ENCODE data around the gene SH3BP5. TPM values are rescaled to one million over a fixed set of nuclear protein-coding genes. Genes with fewer than 3 reads are reported as not detected.

The SH3BP5 gene
- total RNA-seq, 1 donor from 2014 or later: 6.3 TPM

GRCh38 chr3:15253023-15253697 is 79.2 kb downstream of the SH3BP5 start:
- TF ChIP-seq, protein P1, sequence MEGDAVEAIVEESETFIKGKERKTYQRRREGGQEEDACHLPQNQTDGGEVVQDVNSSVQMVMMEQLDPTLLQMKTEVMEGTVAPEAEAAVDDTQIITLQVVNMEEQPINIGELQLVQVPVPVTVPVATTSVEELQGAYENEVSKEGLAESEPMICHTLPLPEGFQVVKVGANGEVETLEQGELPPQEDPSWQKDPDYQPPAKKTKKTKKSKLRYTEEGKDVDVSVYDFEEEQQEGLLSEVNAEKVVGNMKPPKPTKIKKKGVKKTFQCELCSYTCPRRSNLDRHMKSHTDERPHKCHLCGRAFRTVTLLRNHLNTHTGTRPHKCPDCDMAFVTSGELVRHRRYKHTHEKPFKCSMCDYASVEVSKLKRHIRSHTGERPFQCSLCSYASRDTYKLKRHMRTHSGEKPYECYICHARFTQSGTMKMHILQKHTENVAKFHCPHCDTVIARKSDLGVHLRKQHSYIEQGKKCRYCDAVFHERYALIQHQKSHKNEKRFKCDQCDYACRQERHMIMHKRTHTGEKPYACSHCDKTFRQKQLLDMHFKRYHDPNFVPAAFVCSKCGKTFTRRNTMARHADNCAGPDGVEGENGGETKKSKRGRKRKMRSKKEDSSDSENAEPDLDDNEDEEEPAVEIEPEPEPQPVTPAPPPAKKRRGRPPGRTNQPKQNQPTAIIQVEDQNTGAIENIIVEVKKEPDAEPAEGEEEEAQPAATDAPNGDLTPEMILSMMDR (IDR thresholded peaks at IDR 0.05; ENCODE audit: insufficient read depth, low read length, severe bottlenecking): no peak
- FAIRE-seq: no peak
- Histone ChIP-seq H3K27me3 (ENCODE audit: control insufficient read depth, insufficient read depth, low read length) (no peaks in the 10 kb centered on the region), H3K36me3 (ENCODE audit: control insufficient read depth, insufficient read depth, low read length) (peaks cover 17% of the 10 kb centered on the region), H3K4me3 (ENCODE audit: low read depth, low read length) (no peak overlapping the region)
- no peak for DNase-seq (ENCODE audit: low read depth)

DNA sequence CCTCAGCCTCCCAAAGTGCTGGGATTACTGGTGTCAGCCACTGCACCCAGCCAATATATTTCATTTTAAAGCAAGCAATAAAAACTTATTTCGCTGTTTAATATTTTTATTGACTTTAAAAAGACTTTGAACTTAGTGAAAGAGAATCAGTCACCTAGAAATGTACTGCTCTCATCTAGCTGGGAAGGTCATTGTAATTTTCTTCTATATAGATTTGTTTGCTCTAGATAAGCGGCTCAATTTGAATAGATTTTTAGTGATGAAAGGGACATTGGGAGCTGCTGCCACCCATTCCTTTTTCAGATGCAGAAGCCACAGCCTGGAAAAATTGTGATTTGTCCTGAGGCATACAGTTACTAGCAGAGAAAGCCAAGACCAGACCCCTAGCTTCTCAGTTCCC is 86.2 kb downstream of the SH3BP5 start:
- no peak for FAIRE-seq
- DNase-seq (ENCODE audit: low read depth): no peak
- H3K4me3 ChIP-seq (ENCODE audit: low read depth, low read length): no peak overlapping the region
- H3K36me3 ChIP-seq (ENCODE audit: control insufficient read depth, insufficient read depth, low read length): peaks cover 8% of the 10 kb centered on the region
- TF ChIP-seq, protein P1 (IDR thresholded peaks at IDR 0.05; ENCODE audit: insufficient read depth, low read length, severe bottlenecking): no peak
- no peaks in the 10 kb centered on the region for H3K27me3 ChIP-seq (ENCODE audit: control insufficient read depth, insufficient read depth, low read length)

GRCh38 chr3:15243822-15244482 is 88.4 kb downstream of the SH3BP5 start:
- Histone ChIP-seq H3K36me3 (ENCODE audit: control insufficient read depth, insufficient read depth, low read length) (peaks cover 9% of the 10 kb centered on the region), H3K27me3 (ENCODE audit: control insufficient read depth, insufficient read depth, low read length) (no peaks in the 10 kb centered on the region), H3K4me3 (ENCODE audit: low read depth, low read length) (no peak overlapping the region)
- TF ChIP-seq, protein P1 (IDR thresholded peaks at IDR 0.05; ENCODE audit: insufficient read depth, low read length, severe bottlenecking): no peak
- FAIRE-seq (no peak), DNase-seq (ENCODE audit: low read depth) (no peak)

DNA sequence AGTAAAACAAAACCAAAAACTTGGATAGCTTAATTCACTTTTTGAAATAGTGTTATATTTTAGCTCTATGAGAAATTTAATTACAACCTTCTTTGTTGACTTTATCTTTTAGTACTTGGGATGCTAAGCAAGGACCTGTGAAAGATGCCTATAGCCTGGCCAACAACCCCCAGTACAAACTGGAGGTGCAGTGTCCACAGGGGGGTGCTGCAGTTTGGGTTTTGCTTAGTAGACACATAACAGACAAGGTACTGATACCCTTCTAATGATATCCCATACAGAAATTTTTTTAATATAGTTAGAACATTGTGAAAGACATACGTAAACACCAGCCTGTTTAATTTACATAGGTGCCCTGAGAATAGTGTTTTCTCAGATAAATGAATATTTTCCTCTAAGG is 91.0 kb downstream of the SH3BP5 start:
- Histone ChIP-seq H3K4me3 (ENCODE audit: low read depth, low read length) (no peak overlapping the region), H3K36me3 (ENCODE audit: control insufficient read depth, insufficient read depth, low read length) (peaks cover 5% of the 10 kb centered on the region), H3K27me3 (ENCODE audit: control insufficient read depth, insufficient read depth, low read length) (no peaks in the 10 kb centered on the region)
- FAIRE-seq (no peak), DNase-seq (ENCODE audit: low read depth) (peak; percentile 24)
- TF ChIP-seq, protein P1 (IDR thresholded peaks at IDR 0.05; ENCODE audit: insufficient read depth, low read length, severe bottlenecking): no peak

- no peaks in the 10 kb centered on the region for H3K27me3 ChIP-seq (ENCODE audit: control insufficient read depth, insufficient read depth, low read length)
- H3K36me3 ChIP-seq (ENCODE audit: control insufficient read depth, insufficient read depth, low read length): peaks cover 2% of the 10 kb centered on the region
- FAIRE-seq (no peak), DNase-seq (ENCODE audit: low read depth) (no peak)
- H3K4me3 ChIP-seq (ENCODE audit: low read depth, low read length): no peak overlapping the region
- TF ChIP-seq, protein P1 (IDR thresholded peaks at IDR 0.05; ENCODE audit: insufficient read depth, low read length, severe bottlenecking): no peak
Measured at GRCh38 chr3:15229262-15229661, 103.1 kb downstream of the SH3BP5 start.
